Measurements from ENCODE around the gene KLHL26. TPM values are rescaled to one million over a fixed set of nuclear protein-coding genes. Genes with fewer than 3 reads are reported as not detected.

The KLHL26 gene
- total and polyA plus RNA-seq, 9 of the 15 experiments (the other 6 are each of a cell fraction or from before 2014, with no cell fraction given), result 0.13 to 13.3 (median 1.4) TPM

GRCh38 chr19:18658366-18658855 lies 21.6 kb downstream of the KLHL26 start (continued):
- TF ChIP-seq CTCF (IDR thresholded peaks at IDR 0.05 in 2 of 3, conservative IDR thresholded peaks at IDR 0.05 in 1 of 3; ENCODE audit: insufficient read depth in 2 of 3, low read depth in 1 of 3, low read length in 3 of 3) (no peak), ARID3A (IDR thresholded peaks at IDR 0.05; ENCODE audit: borderline replicate concordance, low read depth, low read length) (no peak), CBX8 (IDR thresholded peaks at IDR 0.05; ENCODE audit: borderline replicate concordance, extremely low read depth, low read depth, low read length, poor library complexity, severe bottlenecking) (no peak), PHTF2 (CRISPR knock-in tag; IDR thresholded peaks at IDR 0.05) (no peak), FOXA1 (IDR thresholded peaks at IDR 0.05; ENCODE audit: borderline replicate concordance) (no peak), HINFP (tag; conservative IDR thresholded peaks at IDR 0.05; ENCODE audit: low read depth) (no peak), EZH2 (IDR thresholded peaks at IDR 0.05; ENCODE audit: borderline replicate concordance, low read depth, low read length) (no peak), ZNF740 (CRISPR knock-in tag; IDR thresholded peaks at IDR 0.05) (no peak), ZNF740 (tag; IDR thresholded peaks at IDR 0.05) (no peak), CHCHD3 (CRISPR knock-in tag; IDR thresholded peaks at IDR 0.05) (no peak), RBM39 (optimal IDR thresholded peaks at IDR 0.05; ENCODE audit: low read depth, low read length) (no peak)
